Uterus (tissue), 2 donors: ENCODE measurements around the gene GMPPB.

ENCODE experiments used
- CTCF ChIP-seq, 4 experiments: fragments of 200-600 bp in 2 of 4; fragments of 450-650 bp in 2 of 4; sonication (generic) in 2 of 4; IDR thresholded peaks; one replicate each; pipeline ENCODE4 v1.5.1; 2016 to 2019; ENCODE audit warnings: antibody characterized with exemption in 4 of 4, mild to moderate bottlenecking in 2 of 4, moderate library complexity in 1 of 4
- POLR2A ChIP-seq, 2 donors: fragments of 450-650 bp; IDR thresholded peaks; one replicate each; pipeline ENCODE4 v1.6.1; 2016; ENCODE audit warnings: antibody characterized with exemption in 2 of 2, mild to moderate bottlenecking in 1 of 2, moderate library complexity in 1 of 2

GRCh38 chr3:49721896-49722781 lies 1.6 kb downstream of the GMPPB start:
- TF ChIP-seq CTCF (IDR thresholded peaks at IDR 0.05), result no peak
- no peak for TF ChIP-seq POLR2A (IDR thresholded peaks at IDR 0.05)
